GM12878 (cell line): ENCODE results near the gene COPRS. TPM values are rescaled to one million over a fixed set of nuclear protein-coding genes. Genes with fewer than 3 reads are reported as not detected.

Experiments used
- ATAC-seq: fragments of 200-7000 bp; cut with Tn5 transposase; 3 replicates; pipeline ENCODE4 v1.9.1; 2020; ENCODE audit warnings: mild to moderate bottlenecking, moderate library complexity
- BruUV-seq: library from RNA; stranded (reverse); fragments of 400-500 nt; replicated peaks from 2 replicates; lab custom pipeline; 2021; lab: Mats Ljungman, UMichigan
- CTCF ChIA-PET: fragments of 300-600 bp; sonication (Branson Sonifier 250); formaldehyde crosslinking; extraction: SDS; loops from one replicate; lab custom pipeline; 2021; ENCODE audit warnings: inconsistent platforms; lab: Yijun Ruan, JAX
- POLR2A ChIA-PET: fragments of 350-600 bp; formaldehyde crosslinking; extraction: SDS; loops from one replicate; lab custom pipeline; 2021; ENCODE audit warnings: inconsistent platforms; lab: Charles Lee
- RAD21 ChIA-PET: fragments of 300-600 bp; sonication (Branson Sonifier 250); formaldehyde crosslinking; loops from one replicate; lab custom pipeline; 2023; ENCODE audit warnings: antibody characterized with exemption; ENCODE audit not compliant: unreplicated experiment; lab: Charles Lee
- SMC1A ChIA-PET: fragments of 300-600 bp; sonication (Branson Sonifier 250); formaldehyde crosslinking; loops from one replicate; lab custom pipeline; 2023; ENCODE audit not compliant: unreplicated experiment, uncharacterized antibody; lab: Charles Lee
- DNase-seq: peaks from one replicate; pipeline ENCODE4 v3.0.0-alpha.2; 2011; ENCODE audit warnings: low read depth, low spot score
- FAIRE-seq: peaks from 3 replicates; lab custom pipeline; 2011; peaks lifted over from hg19 to GRCh38; lab: Jason Lieb, UNC
- H2AFZ ChIP-seq: 2 replicates; pipeline ENCODE4 v1.6.0; 2011; ENCODE audit warnings: low read depth, low read length, control low read depth; ENCODE audit not compliant: control insufficient read depth
- H3K27ac ChIP-seq: 2 replicates; pipeline ENCODE4 v1.5.1; 2011; ENCODE audit warnings: control low read depth; ENCODE audit not compliant: control insufficient read depth, insufficient read depth
- H3K27me3 ChIP-seq, 2 experiments: replicated peaks in 1 of 2; 2 replicates each; pipeline versions ENCODE4 v1.6.0 to v1.6.1; 2011; ENCODE audit warnings: low read length in 1 of 2; ENCODE audit not compliant: control insufficient read depth in 2 of 2, insufficient read depth in 2 of 2
- H3K36me3 ChIP-seq, 2 experiments: 2 replicates each; pipeline ENCODE4 v1.5.1; 2011; ENCODE audit warnings: low read length in 1 of 2; ENCODE audit not compliant: control insufficient read depth in 2 of 2, insufficient read depth in 2 of 2
- H3K4me1 ChIP-seq: 2 replicates; pipeline ENCODE4 v1.6.1; 2011; ENCODE audit warnings: mild to moderate bottlenecking, low read length, moderate library complexity, mixed read lengths; ENCODE audit not compliant: control insufficient read depth, insufficient read depth
- H3K4me2 ChIP-seq: 2 replicates; pipeline ENCODE4 v1.6.0; 2011; ENCODE audit warnings: control low read depth; ENCODE audit not compliant: control insufficient read depth, insufficient read depth
- H3K4me3 ChIP-seq: fragments of 200-600 bp; sonication (generic); 2 replicates; pipeline ENCODE4 v1.5.1; 2016
- H3K79me2 ChIP-seq: 2 replicates; pipeline ENCODE4 v1.6.0; 2011; ENCODE audit warnings: low read length; ENCODE audit not compliant: control insufficient read depth, insufficient read depth
- H3K9ac ChIP-seq: 2 replicates; pipeline ENCODE4 v1.8.0; 2011; ENCODE audit warnings: low read length, control low read depth, mixed read lengths; ENCODE audit not compliant: control insufficient read depth, insufficient read depth
- H3K9me3 ChIP-seq: replicated peaks from 3 replicates; pipeline ENCODE4 v1.5.1; 2011; ENCODE audit warnings: mild to moderate bottlenecking, low read length; ENCODE audit not compliant: control insufficient read depth, insufficient read depth
- H4K20me1 ChIP-seq: 2 replicates; pipeline ENCODE4 v1.6.0; 2011; ENCODE audit not compliant: control insufficient read depth, insufficient read depth
- ASH2L ChIP-seq: fragments of 300-600, 200-600 bp; sonication (generic); IDR thresholded peaks from 2 replicates; pipeline ENCODE4 v1.6.1; 2017; ENCODE audit warnings: low read depth, mild to moderate bottlenecking, borderline replicate concordance
- CREM ChIP-seq: IDR thresholded peaks from 2 replicates; pipeline ENCODE4 v1.6.1; 2014; ENCODE audit warnings: antibody characterized with exemption, low read depth
- EED ChIP-seq: sonication (generic); IDR thresholded peaks from 2 replicates; pipeline ENCODE4 v1.6.1; 2016; ENCODE audit warnings: antibody characterized with exemption, low read depth
- HCFC1 ChIP-seq: fragments of 150-350 bp; IDR thresholded peaks from 2 replicates; pipeline ENCODE4 v1.6.1; 2014; ENCODE audit warnings: low read length
- IRF4 ChIP-seq: IDR thresholded peaks from 2 replicates; pipeline ENCODE4 v1.6.1; 2011; ENCODE audit warnings: low read depth, low read length
- JUNB ChIP-seq: IDR thresholded peaks from 2 replicates; pipeline ENCODE4 v1.6.1; 2016; ENCODE audit warnings: antibody characterized with exemption, mild to moderate bottlenecking
- NFIC ChIP-seq: IDR thresholded peaks from 2 replicates; pipeline ENCODE4 v1.6.1; 2012; ENCODE audit warnings: low read depth, mild to moderate bottlenecking, inconsistent platforms, low read length, moderate library complexity
- NRF1 ChIP-seq: conservative IDR thresholded peaks from 2 replicates; pipeline ENCODE4 v1.6.1; 2011; ENCODE audit warnings: mild to moderate bottlenecking, low read depth, low read length, improper control_type of control experiment
- RAD51 ChIP-seq: fragments of 450-650 bp; IDR thresholded peaks from 2 replicates; pipeline ENCODE4 v1.6.1; 2016; ENCODE audit warnings: moderate library complexity, mild to moderate bottlenecking, inconsistent platforms
- WGBS: methylation state at CpG from one replicate; pipeline ENCODE4 v1.1.6; 2016; ENCODE audit warnings: low lambda C conversion rate; ENCODE audit not compliant: insufficient replicate concordance, insufficient coverage; ENCODE audit errors: missing lambda C conversion rate; 5-methylcytosine and 5-hydroxymethylcytosine counted together
- in situ Hi-C: fragments of 300-500 bp; cut with MboI; formaldehyde crosslinking; loops from 9 replicates; pipeline ENCODE4 v1.14.3; 2018; ENCODE audit warnings: mixed read lengths
- intact Hi-C: fragments of 100-400 bp; cut with micrococcal nuclease; formaldehyde crosslinking; loops from one replicate; pipeline ENCODE4 v1.14.2; 2022; ENCODE audit not compliant: unreplicated experiment
- polyA plus RNA-seq, 11 experiments: library from polyadenylated mRNA; depleted of rRNA in 4 of 11; unstranded in 6 of 11; stranded (reverse) in 5 of 11; fragments of >200 nt; fragmentation: Nextera tagmentation in 4 of 11; fragmentation: Illumina TruSeq in 1 of 11; extraction: Ambion mirVana in 4 of 11; extraction: Trizol in 1 of 11; gene quantifications; 1 replicate in 1 of 11; 2 replicates in 10 of 11; pipeline versions ENCODE4 v1.2.1 to v1.2.3, GENCODE V29; 2011 to 2016; ENCODE audit warnings: inconsistent platforms in 2 of 11, missing spikeins in 2 of 11, low read depth in 1 of 11
- total RNA-seq, 4 experiments: library from RNA; depleted of rRNA in 3 of 4; stranded (reverse); fragments of >200 nt in 3 of 4; fragmentation: Illumina TruSeq in 1 of 4; extraction: Trizol in 1 of 4; gene quantifications; 2 replicates each; pipeline versions ENCODE4 v1.2.1 to v1.2.3, GENCODE V29; 2013 to 2021
- TF ChIP-seq, protein P1 (sequence below): fragments of 450-650 bp; IDR thresholded peaks from 2 replicates; pipeline ENCODE4 v1.6.1; 2017; ENCODE audit warnings: antibody characterized with exemption, mild to moderate bottlenecking, moderate library complexity
- TF ChIP-seq, protein P2 (sequence below): IDR thresholded peaks from 2 replicates; pipeline ENCODE4 v1.6.1; 2012; ENCODE audit warnings: low read length, inconsistent platforms
- TF ChIP-seq, protein P3 (sequence below): fragments of 450-650 bp; formaldehyde crosslinking; IDR thresholded peaks from 2 replicates; pipeline ENCODE4 v1.5.0; 2022; ENCODE audit warnings: mild to moderate bottlenecking, missing genetic modification characterization
- TF ChIP-seq, protein P4 (sequence below): fragments of 450-650 bp; IDR thresholded peaks from 2 replicates; pipeline ENCODE4 v1.6.1; 2016; ENCODE audit warnings: mild to moderate bottlenecking
- TF ChIP-seq, protein P5 (sequence below): fragments of 450-650 bp; IDR thresholded peaks from 2 replicates; pipeline ENCODE4 v1.6.1; 2016; ENCODE audit warnings: mild to moderate bottlenecking

COPRS gene
- total and polyA plus RNA-seq, 10 of the 15 experiments (the other 5 are each of a cell fraction or from before 2014, with no cell fraction given) = 6.3 to 41.9 (median 31.4) TPM

DNA sequence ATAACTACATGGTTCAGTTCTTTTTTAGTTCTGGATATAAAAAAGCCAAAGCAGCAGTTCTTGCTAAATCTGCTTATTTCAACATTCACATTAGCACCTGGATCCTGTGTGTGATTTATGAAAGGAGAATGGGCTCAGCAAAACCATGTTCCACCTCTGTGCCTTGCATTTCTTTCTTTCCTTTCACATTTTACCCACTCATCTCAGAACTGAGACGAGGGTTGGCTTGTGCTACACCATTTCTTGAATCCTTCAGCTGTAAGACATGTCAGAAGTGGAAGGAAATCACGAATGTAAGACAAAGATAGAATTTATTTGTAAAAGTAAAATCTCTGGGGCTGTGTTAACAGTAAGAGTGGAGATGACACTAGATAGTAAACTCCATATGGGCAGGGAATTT, 43.6 kb upstream of the COPRS start:
- DNase-seq (peak; percentile 36), ATAC-seq (peak; percentile 47), FAIRE-seq (peak; percentile 31)
- RAD21 ChIA-PET = interaction anchor here (1.0 to 1.5 kb wide), 2 partner anchors 36 to 60 kb away, joined by 3 to 4 read pairs; no protein-coding TSS in a partner anchor
- H2AFZ ChIP-seq = peak overlapping the region; percentile 5
- no peak overlapping the region for H3K27ac ChIP-seq
- H3K4me3 ChIP-seq = no peak overlapping the region
- H3K36me3 ChIP-seq = peaks cover 0 to 11% of the 10 kb centered on the region in 2 experiments; a peak in 2 of 4 replicates
- no peak overlapping the region for H3K9ac ChIP-seq
- WGBS = 0% methylated on average over 2 of the region's 2 CpGs
- in situ Hi-C loops = no loop called here
- no peaks in the 10 kb centered on the region for H3K9me3 ChIP-seq
- no peaks in the 10 kb centered on the region for H4K20me1 ChIP-seq
- H3K4me1 ChIP-seq = peaks cover 6% of the 10 kb centered on the region
- BruUV-seq = no TSS peak
- intact Hi-C loops = loop anchor here (10.0 kb wide), 2 partner anchors 232 to 588 kb away; partner anchors contain the start of gene EVI2B
- 0 out of 2 replicates have a peak overlapping the region, but pooled peaks have one; percentile 20 for H3K4me2 ChIP-seq
- CTCF ChIA-PET = interaction anchor here (1.0 to 3.6 kb wide), 8 partner anchors 8 to 438 kb away, joined by 3 to 32 read pairs (median 8); no protein-coding TSS in a partner anchor
- H3K27me3 ChIP-seq = no peaks in the 10 kb centered on the region
- H3K79me2 ChIP-seq = peaks cover 20% of the 10 kb centered on the region
- POLR2A ChIA-PET = no interaction called here
- SMC1A ChIA-PET = interaction anchor here (0.6 to 2.6 kb wide), 7 partner anchors 9 to 96 kb away, joined by 3 to 23 read pairs (median 8); no protein-coding TSS in a partner anchor
- TF ChIP-seq ASH2L (no peak), CREM (0 out of 2 replicates have a peak, but pooled peaks have one; percentile 31), JUNB (peak; percentile 75), NFIC (peak; percentile 63; the same call in 1 of the 2 replicates), NRF1 (no peak), IRF4 (peak; percentile 75), EED (peak; percentile 30; the same call in 1 of the 2 replicates), RAD51 (no peak), HCFC1 (no peak)
- TF ChIP-seq, protein P1, sequence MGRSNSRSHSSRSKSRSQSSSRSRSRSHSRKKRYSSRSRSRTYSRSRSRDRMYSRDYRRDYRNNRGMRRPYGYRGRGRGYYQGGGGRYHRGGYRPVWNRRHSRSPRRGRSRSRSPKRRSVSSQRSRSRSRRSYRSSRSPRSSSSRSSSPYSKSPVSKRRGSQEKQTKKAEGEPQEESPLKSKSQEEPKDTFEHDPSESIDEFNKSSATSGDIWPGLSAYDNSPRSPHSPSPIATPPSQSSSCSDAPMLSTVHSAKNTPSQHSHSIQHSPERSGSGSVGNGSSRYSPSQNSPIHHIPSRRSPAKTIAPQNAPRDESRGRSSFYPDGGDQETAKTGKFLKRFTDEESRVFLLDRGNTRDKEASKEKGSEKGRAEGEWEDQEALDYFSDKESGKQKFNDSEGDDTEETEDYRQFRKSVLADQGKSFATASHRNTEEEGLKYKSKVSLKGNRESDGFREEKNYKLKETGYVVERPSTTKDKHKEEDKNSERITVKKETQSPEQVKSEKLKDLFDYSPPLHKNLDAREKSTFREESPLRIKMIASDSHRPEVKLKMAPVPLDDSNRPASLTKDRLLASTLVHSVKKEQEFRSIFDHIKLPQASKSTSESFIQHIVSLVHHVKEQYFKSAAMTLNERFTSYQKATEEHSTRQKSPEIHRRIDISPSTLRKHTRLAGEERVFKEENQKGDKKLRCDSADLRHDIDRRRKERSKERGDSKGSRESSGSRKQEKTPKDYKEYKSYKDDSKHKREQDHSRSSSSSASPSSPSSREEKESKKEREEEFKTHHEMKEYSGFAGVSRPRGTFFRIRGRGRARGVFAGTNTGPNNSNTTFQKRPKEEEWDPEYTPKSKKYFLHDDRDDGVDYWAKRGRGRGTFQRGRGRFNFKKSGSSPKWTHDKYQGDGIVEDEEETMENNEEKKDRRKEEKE = no peak
- TF ChIP-seq, protein P2, sequence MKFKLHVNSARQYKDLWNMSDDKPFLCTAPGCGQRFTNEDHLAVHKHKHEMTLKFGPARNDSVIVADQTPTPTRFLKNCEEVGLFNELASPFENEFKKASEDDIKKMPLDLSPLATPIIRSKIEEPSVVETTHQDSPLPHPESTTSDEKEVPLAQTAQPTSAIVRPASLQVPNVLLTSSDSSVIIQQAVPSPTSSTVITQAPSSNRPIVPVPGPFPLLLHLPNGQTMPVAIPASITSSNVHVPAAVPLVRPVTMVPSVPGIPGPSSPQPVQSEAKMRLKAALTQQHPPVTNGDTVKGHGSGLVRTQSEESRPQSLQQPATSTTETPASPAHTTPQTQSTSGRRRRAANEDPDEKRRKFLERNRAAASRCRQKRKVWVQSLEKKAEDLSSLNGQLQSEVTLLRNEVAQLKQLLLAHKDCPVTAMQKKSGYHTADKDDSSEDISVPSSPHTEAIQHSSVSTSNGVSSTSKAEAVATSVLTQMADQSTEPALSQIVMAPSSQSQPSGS = peak; percentile 65; the same call in 1 of the 2 replicates
- TF ChIP-seq, protein P3, sequence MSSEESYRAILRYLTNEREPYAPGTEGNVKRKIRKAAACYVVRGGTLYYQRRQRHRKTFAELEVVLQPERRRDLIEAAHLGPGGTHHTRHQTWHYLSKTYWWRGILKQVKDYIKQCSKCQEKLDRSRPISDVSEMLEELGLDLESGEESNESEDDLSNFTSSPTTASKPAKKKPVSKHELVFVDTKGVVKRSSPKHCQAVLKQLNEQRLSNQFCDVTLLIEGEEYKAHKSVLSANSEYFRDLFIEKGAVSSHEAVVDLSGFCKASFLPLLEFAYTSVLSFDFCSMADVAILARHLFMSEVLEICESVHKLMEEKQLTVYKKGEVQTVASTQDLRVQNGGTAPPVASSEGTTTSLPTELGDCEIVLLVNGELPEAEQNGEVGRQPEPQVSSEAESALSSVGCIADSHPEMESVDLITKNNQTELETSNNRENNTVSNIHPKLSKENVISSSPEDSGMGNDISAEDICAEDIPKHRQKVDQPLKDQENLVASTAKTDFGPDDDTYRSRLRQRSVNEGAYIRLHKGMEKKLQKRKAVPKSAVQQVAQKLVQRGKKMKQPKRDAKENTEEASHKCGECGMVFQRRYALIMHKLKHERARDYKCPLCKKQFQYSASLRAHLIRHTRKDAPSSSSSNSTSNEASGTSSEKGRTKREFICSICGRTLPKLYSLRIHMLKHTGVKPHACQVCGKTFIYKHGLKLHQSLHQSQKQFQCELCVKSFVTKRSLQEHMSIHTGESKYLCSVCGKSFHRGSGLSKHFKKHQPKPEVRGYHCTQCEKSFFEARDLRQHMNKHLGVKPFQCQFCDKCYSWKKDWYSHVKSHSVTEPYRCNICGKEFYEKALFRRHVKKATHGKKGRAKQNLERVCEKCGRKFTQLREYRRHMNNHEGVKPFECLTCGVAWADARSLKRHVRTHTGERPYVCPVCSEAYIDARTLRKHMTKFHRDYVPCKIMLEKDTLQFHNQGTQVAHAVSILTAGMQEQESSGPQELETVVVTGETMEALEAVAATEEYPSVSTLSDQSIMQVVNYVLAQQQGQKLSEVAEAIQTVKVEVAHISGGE (CRISPR knock-in tag) = no peak
- TF ChIP-seq, protein P4, sequence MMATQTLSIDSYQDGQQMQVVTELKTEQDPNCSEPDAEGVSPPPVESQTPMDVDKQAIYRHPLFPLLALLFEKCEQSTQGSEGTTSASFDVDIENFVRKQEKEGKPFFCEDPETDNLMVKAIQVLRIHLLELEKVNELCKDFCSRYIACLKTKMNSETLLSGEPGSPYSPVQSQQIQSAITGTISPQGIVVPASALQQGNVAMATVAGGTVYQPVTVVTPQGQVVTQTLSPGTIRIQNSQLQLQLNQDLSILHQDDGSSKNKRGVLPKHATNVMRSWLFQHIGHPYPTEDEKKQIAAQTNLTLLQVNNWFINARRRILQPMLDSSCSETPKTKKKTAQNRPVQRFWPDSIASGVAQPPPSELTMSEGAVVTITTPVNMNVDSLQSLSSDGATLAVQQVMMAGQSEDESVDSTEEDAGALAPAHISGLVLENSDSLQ = no peak
- TF ChIP-seq, protein P5, sequence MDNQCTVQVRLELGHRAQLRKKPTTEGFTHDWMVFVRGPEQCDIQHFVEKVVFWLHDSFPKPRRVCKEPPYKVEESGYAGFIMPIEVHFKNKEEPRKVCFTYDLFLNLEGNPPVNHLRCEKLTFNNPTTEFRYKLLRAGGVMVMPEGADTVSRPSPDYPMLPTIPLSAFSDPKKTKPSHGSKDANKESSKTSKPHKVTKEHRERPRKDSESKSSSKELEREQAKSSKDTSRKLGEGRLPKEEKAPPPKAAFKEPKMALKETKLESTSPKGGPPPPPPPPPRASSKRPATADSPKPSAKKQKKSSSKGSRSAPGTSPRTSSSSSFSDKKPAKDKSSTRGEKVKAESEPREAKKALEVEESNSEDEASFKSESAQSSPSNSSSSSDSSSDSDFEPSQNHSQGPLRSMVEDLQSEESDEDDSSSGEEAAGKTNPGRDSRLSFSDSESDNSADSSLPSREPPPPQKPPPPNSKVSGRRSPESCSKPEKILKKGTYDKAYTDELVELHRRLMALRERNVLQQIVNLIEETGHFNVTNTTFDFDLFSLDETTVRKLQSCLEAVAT = no peak
